MCF 10A (cell line): ENCODE results near the gene ZNF536. TPM values are rescaled to one million over a fixed set of nuclear protein-coding genes. Genes with fewer than 3 reads are reported as not detected.
"Not testable (repeated sequence)": the region's sequence is repeated elsewhere in the genome, so short reads cannot be mapped to it uniquely, and the experiment has no call there.

Experiments used
- BruUV-seq: library from RNA; stranded (reverse); fragments of 400-500 nt; replicated peaks from 2 replicates; lab custom pipeline; 2021; lab: Mats Ljungman, UMichigan
- CTCF ChIA-PET: fragments of 300-600 bp; sonication (Branson Sonifier 250); formaldehyde crosslinking; extraction: SDS; loops from one replicate; lab custom pipeline; 2021; ENCODE audit warnings: antibody characterized with exemption, inconsistent platforms; lab: Yijun Ruan, JAX
- POLR2A ChIA-PET: fragments of 300-600, 350-650 bp; sonication (Branson Sonifier 250); formaldehyde crosslinking; extraction: SDS; loops from one replicate; lab custom pipeline; 2020; ENCODE audit warnings: antibody characterized with exemption, inconsistent platforms; lab: Yijun Ruan, JAX
- DNase-seq: peaks from one replicate; pipeline ENCODE4 v3.0.0-alpha.2; 2018; ENCODE audit not compliant: unreplicated experiment
- H3K27ac Mint-ChIP-seq: one replicate; pipeline ENCODE4 v1.8.0; 2022; ENCODE audit warnings: mild to moderate bottlenecking, low read depth, mixed read lengths; ENCODE audit not compliant: unreplicated experiment
- H3K27me3 Mint-ChIP-seq: one replicate; pipeline ENCODE4 v1.8.0; 2022; ENCODE audit warnings: mixed read lengths; ENCODE audit not compliant: insufficient read depth, unreplicated experiment
- H3K36me3 Mint-ChIP-seq: one replicate; pipeline ENCODE4 v1.8.0; 2022; ENCODE audit warnings: mild to moderate bottlenecking, moderate library complexity, mixed read lengths; ENCODE audit not compliant: insufficient read depth, unreplicated experiment
- H3K4me1 Mint-ChIP-seq: one replicate; pipeline ENCODE4 v1.8.0; 2022; ENCODE audit warnings: mixed read lengths; ENCODE audit not compliant: insufficient read depth, unreplicated experiment
- H3K4me3 Mint-ChIP-seq: one replicate; pipeline ENCODE4 v1.8.0; 2022; ENCODE audit warnings: mild to moderate bottlenecking, moderate library complexity, mixed read lengths; ENCODE audit not compliant: unreplicated experiment
- H3K9me3 Mint-ChIP-seq: one replicate; pipeline ENCODE4 v1.8.0; 2022; ENCODE audit warnings: mixed read lengths; ENCODE audit not compliant: unreplicated experiment
- CTCF ChIP-seq: fragments of 200-600 bp; IDR thresholded peaks from one replicate; pipeline ENCODE4 v1.8.0; 2022; ENCODE audit warnings: antibody characterized with exemption, mild to moderate bottlenecking; ENCODE audit not compliant: unreplicated experiment
- intact Hi-C: fragments of 100-400 bp; cut with micrococcal nuclease; formaldehyde crosslinking; loops from 2 replicates; pipeline ENCODE4 v1.14.1; 2022
- total RNA-seq: library from RNA; stranded (reverse); gene quantifications from 2 replicates; pipeline ENCODE4 v1.2.3, GENCODE V29; 2022

ZNF536 gene
- total RNA-seq, 1 experiment from 2014 or later, result not detected

DNA sequence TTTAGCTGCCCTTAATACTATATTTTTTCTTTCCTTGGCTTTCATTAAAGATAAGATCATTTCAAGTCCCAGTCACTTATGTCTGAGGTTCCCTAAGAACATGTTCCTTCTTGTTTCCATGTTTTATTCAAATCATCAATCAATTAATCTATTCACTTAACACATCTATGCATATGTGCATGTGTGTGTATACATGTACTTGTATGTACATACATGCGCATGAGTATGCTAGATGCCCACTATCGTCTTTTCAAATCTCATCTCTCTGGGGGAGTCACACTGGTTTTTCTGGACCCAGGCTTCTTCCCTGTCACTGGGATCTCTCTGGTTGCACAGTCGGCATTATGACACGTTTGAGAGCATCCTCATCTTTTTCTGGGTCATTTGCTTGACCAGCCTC lies 108.9 kb downstream of the ZNF536 start:
- Mint-ChIP-seq H3K9me3 (peaks cover 59% of the 10 kb centered on the region), H3K4me1 (no peaks in the 10 kb centered on the region), H3K4me3 (no peak overlapping the region), H3K27ac (no peak overlapping the region), H3K36me3 (no peaks in the 10 kb centered on the region), H3K27me3 (no peaks in the 10 kb centered on the region)
- no peak for TF ChIP-seq CTCF
- ChIA-PET POLR2A (no interaction called here), CTCF (no interaction called here)
- BruUV-seq, result no TSS peak
- no peak for DNase-seq
- intact Hi-C loops, result no loop called here

DNA sequence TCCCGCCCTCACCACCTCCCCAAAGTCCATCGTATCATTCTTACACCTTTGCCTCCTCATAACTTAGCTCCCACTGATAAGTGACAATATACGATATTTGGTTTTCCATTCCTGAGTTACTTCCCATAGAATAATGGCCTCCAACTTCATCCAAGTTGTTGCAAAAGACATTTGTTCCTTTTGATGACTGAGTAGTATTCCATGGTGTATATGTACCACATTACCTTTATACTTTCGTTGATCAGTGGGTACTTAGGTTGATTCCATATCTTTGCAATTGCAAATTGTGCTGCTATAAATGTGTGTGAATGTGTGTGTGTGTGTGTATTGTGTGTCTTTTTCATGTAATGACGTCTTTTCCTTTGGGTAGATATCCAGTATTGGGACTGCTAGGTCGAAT lies 109.6 kb downstream of the ZNF536 start:
- Mint-ChIP-seq H3K4me1 (no peaks in the 10 kb centered on the region), H3K27ac (no peak overlapping the region), H3K4me3 (no peak overlapping the region), H3K36me3 (no peaks in the 10 kb centered on the region), H3K9me3 (peaks cover 57% of the 10 kb centered on the region), H3K27me3 (no peaks in the 10 kb centered on the region)
- no peak for DNase-seq
- ChIA-PET CTCF (no interaction called here), POLR2A (no interaction called here)
- TF ChIP-seq CTCF, result no peak
- no TSS peak for BruUV-seq
- intact Hi-C loops, result no loop called here

GRCh38 chr19:30482956-30483355 lies 110.8 kb downstream of the ZNF536 start:
- Mint-ChIP-seq H3K27ac (no peak overlapping the region), H3K27me3 (no peaks in the 10 kb centered on the region), H3K4me3 (no peak overlapping the region), H3K36me3 (no peaks in the 10 kb centered on the region), H3K9me3 (peaks cover 54% of the 10 kb centered on the region), H3K4me1 (no peaks in the 10 kb centered on the region)
- no peak for TF ChIP-seq CTCF
- DNase-seq, result no peak
- POLR2A ChIA-PET, result no interaction called here
- intact Hi-C loops, result no loop called here
- CTCF ChIA-PET, result no interaction called here
- no TSS peak for BruUV-seq

- H3K27ac Mint-ChIP-seq, CTCF ChIA-PET, intact Hi-C loops, H3K4me1 Mint-ChIP-seq, POLR2A ChIA-PET, H3K27me3 Mint-ChIP-seq, H3K4me3 Mint-ChIP-seq, BruUV-seq, DNase-seq, H3K36me3 Mint-ChIP-seq: not testable (repeated sequence)
- H3K9me3 Mint-ChIP-seq, result peaks cover 36% of the 10 kb centered on the region
Observed at GRCh38 chr19:30486250-30486649, 114.1 kb downstream of the ZNF536 start.

- POLR2A ChIA-PET, result no interaction called here
- Mint-ChIP-seq H3K4me3 (no peak overlapping the region), H3K27ac (no peak overlapping the region), H3K4me1 (no peaks in the 10 kb centered on the region), H3K36me3 (no peaks in the 10 kb centered on the region), H3K9me3 (peaks cover 27% of the 10 kb centered on the region), H3K27me3 (no peaks in the 10 kb centered on the region)
- DNase-seq, result no peak
- intact Hi-C loops, result no loop called here
- CTCF ChIA-PET, result no interaction called here
- BruUV-seq, result no TSS peak
- no peak for TF ChIP-seq CTCF
Observed at GRCh38 chr19:30487178-30487577, 115.0 kb downstream of the ZNF536 start.
